ENCODE measurements around the gene CGB1.
"Not testable (repeated sequence)": the region's sequence is repeated elsewhere in the genome, so short reads cannot be mapped to it uniquely, and the experiment has no call there.

CGB1 gene

GRCh38 chr19:49057636-49058234 is 21.0 kb upstream of the CGB1 start, which contains the start of gene CGB7:
Gene CGB7, minus strand, starts transcription at chr19:49057749. Its CDS starts 2,374 bp downstream, at chr19:49055375.
- TF ChIP-seq CTCF (IDR thresholded peaks at IDR 0.05; ENCODE audit: low read depth, low read length), result no peak
- H3K4me3 ChIP-seq (ENCODE audit: low read depth, low read length), result peak within 1 kb of the TSS; percentile 69

- H3K4me3 ChIP-seq (ENCODE audit: low read depth, low read length), result peak overlapping the region; percentile 69
Observed at GRCh38 chr19:49056902-49057596, 20.4 kb upstream of the CGB1 start.

GRCh38 chr19:49056101-49056901 is 19.6 kb upstream of the CGB1 start:
- H3K4me3 ChIP-seq (ENCODE audit: low read depth, low read length), result peak overlapping the region; percentile 69
- 0 out of 2 replicates have a peak, but pooled peaks have one; percentile 24 for TF ChIP-seq CTCF (IDR thresholded peaks at IDR 0.05; ENCODE audit: low read depth, low read length)

GRCh38 chr19:49050376-49051033 is 13.8 kb upstream of the CGB1 start:
- H3K4me3 ChIP-seq (ENCODE audit: low read depth, low read length), result not testable (repeated sequence)

- not testable (repeated sequence) for H3K4me3 ChIP-seq (ENCODE audit: low read depth, low read length)
Observed at GRCh38 chr19:49049834-49050233, 13.1 kb upstream of the CGB1 start.

GRCh38 chr19:49049011-49049410 is 12.3 kb upstream of the CGB1 start, which contains the start of gene CGB8:
Gene CGB8, minus strand, starts transcription at chr19:49049111. Its CDS starts 372 bp downstream, at chr19:49048739.
- H3K4me3 ChIP-seq (ENCODE audit: low read depth, low read length), result not testable (repeated sequence)

GRCh38 chr19:49043548-49043947 is 6.9 kb upstream of the CGB1 start, which contains the start of gene CGB5:
Gene CGB5, plus strand, starts transcription at chr19:49043848. Its CDS starts 362 bp downstream, at chr19:49044210.
- not testable (repeated sequence) for H3K4me3 ChIP-seq (ENCODE audit: low read depth, low read length)

GRCh38 chr19:49042666-49043065 is 6.0 kb upstream of the CGB1 start:
- H3K4me3 ChIP-seq (ENCODE audit: low read depth, low read length), result not testable (repeated sequence)

GRCh38 chr19:49042177-49042576 is 5.5 kb upstream of the CGB1 start:
- no peak for TF ChIP-seq CTCF (IDR thresholded peaks at IDR 0.05; ENCODE audit: low read depth, low read length)
- no peak overlapping the region for H3K4me3 ChIP-seq (ENCODE audit: low read depth, low read length)

GRCh38 chr19:49039736-49040135 is 3.0 kb upstream of the CGB1 start:
- H3K4me3 ChIP-seq (ENCODE audit: low read depth, low read length), result not testable (repeated sequence)

GRCh38 chr19:49038557-49039276 is 2.0 kb upstream of the CGB1 start:
- not testable (repeated sequence) for H3K4me3 ChIP-seq (ENCODE audit: low read depth, low read length)

- not testable (repeated sequence) for H3K4me3 ChIP-seq (ENCODE audit: low read depth, low read length)
Observed at GRCh38 chr19:49038111-49038510, 1.4 kb upstream of the CGB1 start.

- not testable (repeated sequence) for H3K4me3 ChIP-seq (ENCODE audit: low read depth, low read length)
Observed at GRCh38 chr19:49031642-49032301, 4.9 kb downstream of the CGB1 start, which contains the start of gene CGB2. Gene CGB2, plus strand, starts transcription at chr19:49031890. Its CDS starts 206 bp downstream, at chr19:49032096.

GRCh38 chr19:49030323-49030722 is 6.4 kb downstream of the CGB1 start:
- H3K4me3 ChIP-seq (ENCODE audit: low read depth, low read length), result not testable (repeated sequence)

GRCh38 chr19:49029749-49030148 is 6.9 kb downstream of the CGB1 start:
- H3K4me3 ChIP-seq (ENCODE audit: low read depth, low read length), result not testable (repeated sequence)

Measured in WI38 (cell line).